PFSK-1 (cell line): ENCODE results near the gene HSPA2.

Source experiments
- FOXP2 ChIP-seq: optimal IDR thresholded peaks from 2 replicates; pipeline ENCODE3; 2011; ENCODE audit warnings: borderline replicate concordance, control low read depth, inconsistent platforms; ENCODE audit not compliant: insufficient read depth; ENCODE audit errors: extremely low read length, extremely low read depth
- POLR2AphosphoS5 ChIP-seq: IDR thresholded peaks from 2 replicates; pipeline ENCODE4 v1.6.1; 2012; ENCODE audit warnings: low read depth, mild to moderate bottlenecking, control low read depth, low read length, moderate library complexity
- REST ChIP-seq, 2 experiments: IDR thresholded peaks; 2 replicates each; pipeline versions ENCODE4 v1.6.1 to v1.8.0; 2011 to 2012; ENCODE audit warnings: low read depth in 2 of 2, low read length in 2 of 2, control low read depth in 1 of 2, inconsistent platforms in 1 of 2, mild to moderate bottlenecking in 1 of 2, moderate library complexity in 1 of 2; ENCODE audit not compliant: insufficient read depth in 1 of 2
- SIN3A ChIP-seq: IDR thresholded peaks from 2 replicates; pipeline ENCODE4 v1.6.1; 2012; ENCODE audit warnings: mild to moderate bottlenecking, low read length, moderate library complexity, borderline replicate concordance; ENCODE audit not compliant: insufficient read depth
- TAF1 ChIP-seq: IDR thresholded peaks from 2 replicates; pipeline ENCODE4 v1.6.1; 2012; ENCODE audit warnings: low read length, control low read depth, borderline replicate concordance; ENCODE audit not compliant: insufficient read depth

HSPA2 gene

GRCh38 chr14:64573109-64573508 is 32.6 kb downstream of the HSPA2 start:
- TF ChIP-seq TAF1, result no peak
- no peak for TF ChIP-seq POLR2AphosphoS5
- no peak for TF ChIP-seq REST (IDR thresholded peaks at IDR 0.05; ENCODE audit: insufficient read depth in 1 of 2, low read depth in 2 of 2, low read length in 2 of 2)
- TF ChIP-seq FOXP2, result no peak
- TF ChIP-seq SIN3A, result no peak

- TF ChIP-seq TAF1 (no peak), FOXP2 (no peak), REST (IDR thresholded peaks at IDR 0.05; ENCODE audit: insufficient read depth in 1 of 2, low read depth in 2 of 2, low read length in 2 of 2) (no peak), POLR2AphosphoS5 (no peak)
Observed at GRCh38 chr14:64574371-64575107, 34.0 kb downstream of the HSPA2 start.

- TF ChIP-seq REST (IDR thresholded peaks at IDR 0.05; ENCODE audit: insufficient read depth in 1 of 2, low read depth in 2 of 2, low read length in 2 of 2), result no peak
- TF ChIP-seq TAF1, result no peak
- no peak for TF ChIP-seq SIN3A
- no peak for TF ChIP-seq FOXP2
- TF ChIP-seq POLR2AphosphoS5, result no peak
Observed at GRCh38 chr14:64577211-64577610, 36.7 kb downstream of the HSPA2 start.

GRCh38 chr14:64580467-64580866 is 39.9 kb downstream of the HSPA2 start:
- TF ChIP-seq POLR2AphosphoS5, result no peak
- no peak for TF ChIP-seq REST (IDR thresholded peaks at IDR 0.05; ENCODE audit: insufficient read depth in 1 of 2, low read depth in 2 of 2, low read length in 2 of 2)
- no peak for TF ChIP-seq TAF1
- no peak for TF ChIP-seq FOXP2
- TF ChIP-seq SIN3A, result no peak

- TF ChIP-seq TAF1, result no peak
Observed at GRCh38 chr14:64581363-64581762, 40.8 kb downstream of the HSPA2 start.
